Endothelial cell of umbilical vein (primary cell): ENCODE measurements around the gene MGME1. TPM values are rescaled to one million over a fixed set of nuclear protein-coding genes. Genes with fewer than 3 reads are reported as not detected.

Experiments
- BruUV-seq: library from RNA; stranded (reverse); fragments of 400-500 nt; replicated peaks from 2 replicates; lab custom pipeline; 2021; lab: Mats Ljungman, UMichigan
- CTCF ChIA-PET: fragments of 300-600, 350-600 bp; sonication (Branson Sonifier 250); formaldehyde crosslinking; loops from one replicate; lab custom pipeline; 2021; ENCODE audit warnings: antibody characterized with exemption, inconsistent platforms; lab: Charles Lee
- POLR2A ChIA-PET: fragments of 300-600, 350-600 bp; sonication (Branson Sonifier 250); formaldehyde crosslinking; loops from one replicate; lab custom pipeline; 2021; ENCODE audit warnings: antibody characterized with exemption, inconsistent platforms; lab: Charles Lee
- DNase-seq: peaks from one replicate; pipeline ENCODE4 v3.0.0-alpha.2; 2011; ENCODE audit warnings: low read depth, low spot score
- FAIRE-seq: peaks from 2 replicates; lab custom pipeline; 2011; peaks lifted over from hg19 to GRCh38; lab: Jason Lieb, UNC
- H2AFZ ChIP-seq: 2 replicates; pipeline ENCODE4 v1.6.0; 2012; ENCODE audit warnings: low read depth, low read length, control low read depth, inconsistent platforms
- H3K27ac ChIP-seq: 2 replicates; pipeline ENCODE4 v1.5.1; 2011; ENCODE audit warnings: low read depth, mild to moderate bottlenecking, control low read depth, low read length, moderate library complexity; ENCODE audit not compliant: insufficient read depth
- H3K27me3 ChIP-seq, 2 experiments: 2 replicates each; pipeline versions ENCODE4 v1.6.0 to v1.6.1; 2011; ENCODE audit warnings: low read length in 2 of 2, mixed read lengths in 1 of 2; ENCODE audit not compliant: control insufficient read depth in 2 of 2, insufficient read depth in 2 of 2
- H3K36me3 ChIP-seq, 2 experiments: 2 replicates in 1 of 2; 3 replicates in 1 of 2; pipeline ENCODE4 v1.5.1; 2011; ENCODE audit warnings: low read length in 2 of 2, mild to moderate bottlenecking in 1 of 2, moderate library complexity in 1 of 2; ENCODE audit not compliant: control insufficient read depth in 2 of 2, insufficient read depth in 2 of 2; ENCODE audit errors: extremely low read depth in 1 of 2
- H3K4me1 ChIP-seq: 3 replicates; pipeline ENCODE4 v1.5.1; 2011; ENCODE audit warnings: mild to moderate bottlenecking, low read length; ENCODE audit not compliant: control insufficient read depth, insufficient read depth; ENCODE audit errors: extremely low read depth
- H3K4me2 ChIP-seq: 2 replicates; pipeline ENCODE4 v1.6.1; 2011; ENCODE audit warnings: low read length, control low read depth, mixed read lengths; ENCODE audit not compliant: insufficient read depth
- H3K4me3 ChIP-seq, 3 experiments: fragments of 200-600 bp in 1 of 3; sonication (generic), shearing (Covaris generic) in 1 of 3; replicated peaks in 1 of 3; 2 replicates each; pipeline ENCODE4 v1.5.1; 2011 to 2016; ENCODE audit warnings: control low read depth in 3 of 3, low read length in 3 of 3, mild to moderate bottlenecking in 2 of 3, inconsistent platforms in 1 of 3, low read depth in 1 of 3, moderate library complexity in 1 of 3; ENCODE audit not compliant: insufficient read depth in 1 of 3
- H3K79me2 ChIP-seq: 2 replicates; pipeline ENCODE4 v1.6.0; 2012; ENCODE audit warnings: low read length, inconsistent platforms; ENCODE audit not compliant: control insufficient read depth, insufficient read depth
- H3K9ac ChIP-seq: replicated peaks from 2 replicates; pipeline ENCODE3; 2011; ENCODE audit warnings: low read length, control low read depth; ENCODE audit not compliant: insufficient read depth; ENCODE audit errors: extremely low read depth
- H3K9me1 ChIP-seq: replicated peaks from 3 replicates; pipeline ENCODE4 v1.6.0; 2011; ENCODE audit warnings: mild to moderate bottlenecking, low read length; ENCODE audit not compliant: control insufficient read depth, insufficient read depth; ENCODE audit errors: extremely low read depth
- H3K9me3 ChIP-seq: replicated peaks from 2 replicates; pipeline ENCODE4 v1.5.1; 2012; ENCODE audit warnings: low read length, inconsistent platforms; ENCODE audit not compliant: control insufficient read depth, insufficient read depth
- H4K20me1 ChIP-seq: replicated peaks from 2 replicates; pipeline ENCODE3; 2011; ENCODE audit warnings: mild to moderate bottlenecking, low read length; ENCODE audit not compliant: control insufficient read depth, insufficient read depth; ENCODE audit errors: extremely low read depth
- EZH2 ChIP-seq: IDR thresholded peaks from 2 replicates; pipeline ENCODE4 v1.6.1; 2012; ENCODE audit warnings: borderline replicate concordance, low read depth, mild to moderate bottlenecking, moderate library complexity, low read length, inconsistent platforms; ENCODE audit not compliant: severe bottlenecking
- FOS ChIP-seq: IDR thresholded peaks from 2 replicates; pipeline ENCODE4 v1.6.1; 2011; ENCODE audit warnings: mild to moderate bottlenecking, low read length, moderate library complexity, borderline replicate concordance; ENCODE audit not compliant: insufficient read depth
- JUN ChIP-seq: IDR thresholded peaks from 2 replicates; pipeline ENCODE4 v1.6.1; 2011; ENCODE audit warnings: borderline replicate concordance, low read depth; ENCODE audit not compliant: insufficient read length, insufficient read depth
- MYC ChIP-seq: IDR thresholded peaks from one replicate; pipeline ENCODE4 v1.6.1; 2011; ENCODE audit warnings: mild to moderate bottlenecking, low read depth, low read length
- POLR2A ChIP-seq: IDR thresholded peaks from 2 replicates; pipeline ENCODE4 v1.6.1; 2012; ENCODE audit warnings: low read depth, mild to moderate bottlenecking, control low read depth, low read length
- POLR2AphosphoS5 ChIP-seq: IDR thresholded peaks from 2 replicates; pipeline ENCODE4 v1.6.1; 2012; ENCODE audit warnings: low read depth, mild to moderate bottlenecking, control low read depth, low read length, moderate library complexity; ENCODE audit not compliant: insufficient read depth
- dilution Hi-C: fragments of 300-500 bp; cut with MboI; formaldehyde crosslinking; loops from one replicate; pipeline ENCODE4 v1.15.0; 2019; ENCODE audit warnings: low sequenced_read_pairs; ENCODE audit not compliant: extremely low pct_ligation_motif_present
- intact Hi-C: fragments of 100-400 bp; cut with micrococcal nuclease; formaldehyde crosslinking; loops from one replicate; pipeline ENCODE4 v1.10.0; 2022
- polyA plus RNA-seq, 4 experiments: library from polyadenylated mRNA; depleted of rRNA in 3 of 4; stranded (reverse) in 3 of 4; unstranded in 1 of 4; fragments of >200 nt; gene quantifications; 2 replicates each; pipeline versions ENCODE4 v1.2.1 to v1.2.3, GENCODE V29; 2011 to 2012; ENCODE audit warnings: missing spikeins in 1 of 4
- total RNA-seq: library from RNA; stranded (reverse); gene quantifications from 2 replicates; pipeline ENCODE4 v1.2.3, GENCODE V29; 2021
- TF ChIP-seq, protein P1 (sequence below), 2 donors: IDR thresholded peaks; 1 replicate in 1 of 2; 2 replicates in 1 of 2; pipeline ENCODE4 v1.5.1; 2011; ENCODE audit warnings: low read length in 2 of 2, mild to moderate bottlenecking in 2 of 2, moderate library complexity in 2 of 2, control low read depth in 1 of 2, inconsistent platforms in 1 of 2, low read depth in 1 of 2; ENCODE audit not compliant: insufficient read depth in 1 of 2; ENCODE audit errors: extremely low read depth in 1 of 2

MGME1 gene
- total and polyA plus RNA-seq, 2 donors (not counting 3 experiments of a cell fraction or from before 2014, with no cell fraction given), result 8.9 to 26.2 TPM

DNA sequence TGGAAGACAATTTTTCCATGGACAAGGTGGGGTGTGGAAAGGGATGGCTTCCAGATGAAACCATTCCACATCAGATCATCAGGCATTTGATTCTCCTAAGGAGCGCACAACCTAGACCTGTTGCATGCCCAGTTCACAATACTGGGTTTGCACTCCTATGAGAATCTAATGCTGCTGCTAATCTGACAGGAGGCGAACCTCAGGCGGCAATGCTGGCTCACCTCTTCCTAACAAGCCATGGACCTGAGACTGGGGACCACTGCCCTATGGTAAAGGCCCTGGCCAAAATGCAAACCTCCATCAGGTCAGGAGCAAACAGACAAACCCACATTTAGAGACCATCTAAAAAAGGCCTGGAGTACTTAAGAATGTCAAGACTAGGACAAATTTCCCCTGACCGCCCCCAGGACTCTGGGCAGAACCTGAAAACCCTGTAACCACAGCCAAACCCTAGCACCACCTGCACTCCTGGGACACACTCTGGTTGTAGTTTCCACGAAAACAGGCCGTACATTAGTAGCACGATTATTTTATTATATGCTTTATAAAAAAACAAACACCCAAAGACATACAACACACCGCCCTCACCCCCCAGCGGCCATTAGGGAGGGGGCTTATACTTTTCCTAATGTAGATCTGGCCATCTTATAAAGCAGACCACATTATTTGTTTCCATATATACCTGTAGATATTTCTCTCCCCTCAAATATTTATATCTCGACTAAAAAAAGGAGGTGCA lies 27.6 kb upstream of the MGME1 start:
- Histone ChIP-seq H3K4me3 (no peak overlapping the region), H3K36me3 (peaks cover 22 to 31% of the 10 kb centered on the region in 2 experiments), H3K9ac (no peak overlapping the region), H3K79me2 (peaks cover 4% of the 10 kb centered on the region), H3K9me3 (no peaks in the 10 kb centered on the region), H3K27me3 (no peaks in the 10 kb centered on the region), H2AFZ (no peak overlapping the region), H3K27ac (no peak overlapping the region), H3K4me1 (peaks cover 14% of the 10 kb centered on the region), H3K9me1 (no peaks in the 10 kb centered on the region), H4K20me1 (no peaks in the 10 kb centered on the region), H3K4me2 (no peak overlapping the region)
- peak; percentile 28 for TF ChIP-seq POLR2A
- TF ChIP-seq MYC, result no peak
- TF ChIP-seq EZH2, result no peak
- TF ChIP-seq, protein P1, sequence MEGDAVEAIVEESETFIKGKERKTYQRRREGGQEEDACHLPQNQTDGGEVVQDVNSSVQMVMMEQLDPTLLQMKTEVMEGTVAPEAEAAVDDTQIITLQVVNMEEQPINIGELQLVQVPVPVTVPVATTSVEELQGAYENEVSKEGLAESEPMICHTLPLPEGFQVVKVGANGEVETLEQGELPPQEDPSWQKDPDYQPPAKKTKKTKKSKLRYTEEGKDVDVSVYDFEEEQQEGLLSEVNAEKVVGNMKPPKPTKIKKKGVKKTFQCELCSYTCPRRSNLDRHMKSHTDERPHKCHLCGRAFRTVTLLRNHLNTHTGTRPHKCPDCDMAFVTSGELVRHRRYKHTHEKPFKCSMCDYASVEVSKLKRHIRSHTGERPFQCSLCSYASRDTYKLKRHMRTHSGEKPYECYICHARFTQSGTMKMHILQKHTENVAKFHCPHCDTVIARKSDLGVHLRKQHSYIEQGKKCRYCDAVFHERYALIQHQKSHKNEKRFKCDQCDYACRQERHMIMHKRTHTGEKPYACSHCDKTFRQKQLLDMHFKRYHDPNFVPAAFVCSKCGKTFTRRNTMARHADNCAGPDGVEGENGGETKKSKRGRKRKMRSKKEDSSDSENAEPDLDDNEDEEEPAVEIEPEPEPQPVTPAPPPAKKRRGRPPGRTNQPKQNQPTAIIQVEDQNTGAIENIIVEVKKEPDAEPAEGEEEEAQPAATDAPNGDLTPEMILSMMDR (IDR thresholded peaks at IDR 0.05; ENCODE audit: extremely low read depth in 1 of 2, insufficient read depth in 1 of 2, low read depth in 1 of 2, low read length in 2 of 2), result no peak
- DNase-seq, result no peak
- dilution Hi-C loops (no loop called here), intact Hi-C loops (no loop called here)
- BruUV-seq, result no TSS peak
- CTCF ChIA-PET, result interaction anchor here (1.3 to 1.4 kb wide), 2 partner anchors 284 to 292 kb away, joined by 4 to 6 read pairs; no protein-coding TSS in a partner anchor
- FAIRE-seq, result no peak
- POLR2A ChIA-PET, result no interaction called here

DNA sequence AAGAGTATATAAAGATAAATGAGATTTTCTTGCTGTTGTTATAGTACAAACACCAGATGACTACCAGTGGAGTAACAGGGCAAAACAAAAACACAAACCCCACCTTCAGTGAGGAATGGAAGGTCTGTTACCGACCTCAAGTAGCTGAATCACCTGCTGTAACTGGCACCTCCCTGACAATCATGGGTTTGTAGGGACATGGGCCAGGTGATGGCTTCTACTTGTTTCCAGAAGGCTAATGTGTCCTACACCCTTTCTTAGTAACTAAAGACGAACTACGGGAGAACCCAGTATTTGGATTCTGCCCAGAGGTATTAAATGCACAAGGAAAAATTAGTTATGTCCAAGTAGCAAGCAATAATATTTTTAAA lies 27.0 kb upstream of the MGME1 start:
- dilution Hi-C loops, result no loop called here
- Histone ChIP-seq H3K27me3 (no peaks in the 10 kb centered on the region), H3K4me3 (no peak overlapping the region), H3K9ac (no peak overlapping the region), H3K79me2 (peaks cover 8% of the 10 kb centered on the region), H2AFZ (no peak overlapping the region), H3K4me2 (no peak overlapping the region), H3K27ac (no peak overlapping the region), H3K9me1 (no peaks in the 10 kb centered on the region), H4K20me1 (no peaks in the 10 kb centered on the region), H3K4me1 (peaks cover 9% of the 10 kb centered on the region), H3K9me3 (no peaks in the 10 kb centered on the region), H3K36me3 (peaks cover 26 to 34% of the 10 kb centered on the region in 2 experiments)
- POLR2A ChIA-PET, result no interaction called here
- DNase-seq (no peak), FAIRE-seq (no peak)
- intact Hi-C loops, result no loop called here
- TF ChIP-seq POLR2AphosphoS5, result no peak
- no peak for TF ChIP-seq EZH2
- no peak for TF ChIP-seq FOS
- no peak for TF ChIP-seq JUN
- TF ChIP-seq POLR2A, result no peak
- CTCF ChIA-PET, result interaction anchor here (1.5 kb wide), 1 partner anchor 17 kb away, joined by 5 read pairs; no protein-coding TSS in a partner anchor
- no TSS peak for BruUV-seq
